Effector CD4-positive, alpha-beta T cell (primary cell): ENCODE measurements around the gene MAGIX.
"Not testable (repeated sequence)": the region's sequence is repeated elsewhere in the genome, so short reads cannot be mapped to it uniquely, and the experiment has no call there.

Experiments
- DNase-seq: peaks from one replicate; pipeline ENCODE4 v3.0.0-alpha.2; 2020

MAGIX gene

GRCh38 chrX:49161632-49162031, 926 bp upstream of the MAGIX start:
- DNase-seq, result no peak

- DNase-seq, result peak; percentile 68
Observed at GRCh38 chrX:49163555-49164419, 1.2 kb downstream of the MAGIX start.

DNA sequence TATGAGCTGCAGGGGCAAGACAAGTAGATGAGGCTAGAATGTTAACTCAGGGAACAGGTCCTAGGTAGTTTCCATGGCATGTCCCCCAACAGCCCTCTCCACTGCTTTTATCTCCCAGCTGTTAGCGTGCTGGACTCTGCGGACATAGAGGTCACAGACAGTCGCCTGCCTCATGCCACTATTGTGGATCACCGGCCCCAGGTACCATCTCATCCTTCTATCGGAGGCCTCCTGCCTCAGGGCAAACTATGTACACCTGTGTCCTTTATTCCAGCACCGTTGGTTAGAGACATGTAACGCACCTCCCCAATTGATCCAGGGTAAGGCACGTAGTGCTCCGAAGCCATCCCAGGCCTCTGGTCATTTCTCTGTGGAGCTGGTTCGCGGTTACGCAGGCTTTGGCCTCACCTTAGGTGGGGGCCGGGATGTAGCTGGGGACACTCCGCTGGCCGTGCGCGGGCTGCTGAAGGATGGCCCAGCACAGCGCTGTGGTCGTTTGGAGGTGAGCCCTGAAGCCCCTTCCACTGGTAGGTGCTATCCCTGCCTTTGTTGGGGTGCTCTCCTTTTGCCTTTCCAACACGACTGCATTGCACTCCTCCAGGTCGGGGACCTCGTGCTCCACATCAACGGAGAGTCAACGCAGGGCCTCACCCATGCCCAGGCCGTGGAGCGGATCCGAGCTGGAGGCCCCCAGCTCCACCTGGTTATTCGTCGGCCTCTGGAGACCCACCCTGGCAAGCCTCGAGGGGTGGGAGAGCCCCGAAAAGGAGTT, 2.2 kb downstream of the MAGIX start:
- no peak for DNase-seq

- peak; percentile 60 for DNase-seq
Observed at GRCh38 chrX:49165901-49166881, 3.6 kb downstream of the MAGIX start.

DNA sequence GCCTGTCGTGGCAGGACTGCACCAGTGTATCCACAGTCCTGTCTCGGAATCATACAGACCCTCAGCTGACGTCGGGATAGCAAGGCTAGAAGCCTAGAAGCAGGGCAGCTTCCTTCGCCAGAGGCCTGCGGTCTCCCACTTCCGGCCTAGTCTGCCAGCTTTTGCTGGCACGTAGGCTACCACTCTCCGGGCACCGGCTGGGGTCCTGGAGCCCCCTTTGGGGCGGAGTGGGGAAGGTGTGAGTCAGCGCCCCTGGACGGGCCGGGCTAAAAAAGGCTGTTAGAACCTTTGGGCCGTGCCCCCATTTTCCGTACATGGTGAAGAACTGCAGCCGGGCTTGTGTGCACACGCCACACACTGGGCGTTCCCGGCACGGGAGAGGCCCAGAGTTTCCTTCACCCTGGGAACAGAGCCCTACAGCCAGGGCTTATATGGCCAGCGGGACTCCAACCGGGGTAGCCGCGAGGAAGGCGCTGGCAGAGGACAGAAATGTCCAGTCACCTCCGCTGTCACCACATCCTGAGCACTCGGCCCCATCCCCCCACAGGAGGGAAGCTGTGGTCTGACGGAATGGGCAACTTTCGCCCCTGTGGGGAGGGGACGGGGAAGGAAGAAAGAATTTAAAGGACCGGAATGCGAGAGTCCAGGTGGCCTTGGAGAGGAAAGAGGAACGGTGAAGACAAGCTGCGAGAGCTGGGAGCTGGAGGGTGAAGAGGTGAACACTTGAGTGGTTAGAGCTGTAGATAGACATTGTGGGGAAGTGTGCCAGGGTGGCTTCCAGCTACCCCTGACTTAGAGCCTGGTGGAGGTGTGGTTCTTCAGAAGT, 4.6 kb downstream of the MAGIX start:
- DNase-seq, result peak; percentile 52

GRCh38 chrX:49167740-49168108, 5.2 kb downstream of the MAGIX start:
- DNase-seq, result no peak

DNA sequence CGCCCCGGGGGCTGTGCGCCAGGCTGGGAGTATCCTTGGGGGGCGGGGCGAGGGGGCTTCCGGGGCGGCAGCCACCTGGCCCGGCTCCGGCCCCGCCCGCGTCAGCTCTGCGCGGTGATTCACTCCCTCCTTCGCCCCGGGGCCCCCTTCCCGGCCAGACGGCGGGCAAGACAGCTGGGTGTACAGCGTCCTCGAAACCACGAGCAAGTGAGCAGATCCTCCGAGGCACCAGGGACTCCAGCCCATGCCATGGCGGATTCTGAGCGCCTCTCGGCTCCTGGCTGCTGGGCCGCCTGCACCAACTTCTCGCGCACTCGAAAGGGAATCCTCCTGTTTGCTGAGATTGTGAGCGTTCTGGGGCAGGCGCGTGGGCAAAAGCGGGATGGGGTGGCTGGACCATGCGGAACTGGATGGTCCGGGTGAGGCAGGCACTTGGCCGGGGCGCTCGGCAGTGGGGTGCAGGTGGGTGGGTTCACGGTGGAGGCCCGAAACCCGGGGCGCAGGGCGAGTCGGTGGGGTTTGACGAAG, 9.3 kb downstream of the MAGIX start, which contains the start of gene PLP2:
PLP2 (plus strand) TSS at position 147 of the 528 bp plus-strand sequence; CDS start at position 250, 103 bp downstream.
- peak; percentile 55 for DNase-seq

- DNase-seq, result peak; percentile 35
Observed at GRCh38 chrX:49172280-49172780, 9.8 kb downstream of the MAGIX start.

DNA sequence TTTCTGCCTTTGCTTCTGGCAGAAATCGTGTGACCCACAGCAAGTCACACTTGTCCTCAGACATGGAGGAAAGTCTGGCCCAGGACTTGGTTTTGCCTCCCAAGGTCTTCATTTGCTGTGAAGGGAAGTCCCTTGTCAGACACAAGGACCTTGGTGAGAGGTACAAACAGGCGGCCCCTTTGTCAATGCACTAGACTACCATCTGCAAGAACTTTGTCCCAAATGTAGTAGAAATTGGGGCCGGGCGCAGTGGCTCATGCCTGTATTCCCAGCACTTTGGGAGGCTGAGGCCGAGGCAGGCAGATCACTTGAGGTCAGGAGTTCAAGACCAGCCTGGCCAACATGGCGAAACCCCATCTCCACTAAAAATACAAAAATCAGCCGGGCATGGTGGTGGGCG, 11.0 kb downstream of the MAGIX start:
- DNase-seq, result not testable (repeated sequence)

- DNase-seq, result no peak
Observed at GRCh38 chrX:49174723-49175122, 12.2 kb downstream of the MAGIX start.

GRCh38 chrX:49175435-49176274, 13.1 kb downstream of the MAGIX start:
- no peak for DNase-seq

DNA sequence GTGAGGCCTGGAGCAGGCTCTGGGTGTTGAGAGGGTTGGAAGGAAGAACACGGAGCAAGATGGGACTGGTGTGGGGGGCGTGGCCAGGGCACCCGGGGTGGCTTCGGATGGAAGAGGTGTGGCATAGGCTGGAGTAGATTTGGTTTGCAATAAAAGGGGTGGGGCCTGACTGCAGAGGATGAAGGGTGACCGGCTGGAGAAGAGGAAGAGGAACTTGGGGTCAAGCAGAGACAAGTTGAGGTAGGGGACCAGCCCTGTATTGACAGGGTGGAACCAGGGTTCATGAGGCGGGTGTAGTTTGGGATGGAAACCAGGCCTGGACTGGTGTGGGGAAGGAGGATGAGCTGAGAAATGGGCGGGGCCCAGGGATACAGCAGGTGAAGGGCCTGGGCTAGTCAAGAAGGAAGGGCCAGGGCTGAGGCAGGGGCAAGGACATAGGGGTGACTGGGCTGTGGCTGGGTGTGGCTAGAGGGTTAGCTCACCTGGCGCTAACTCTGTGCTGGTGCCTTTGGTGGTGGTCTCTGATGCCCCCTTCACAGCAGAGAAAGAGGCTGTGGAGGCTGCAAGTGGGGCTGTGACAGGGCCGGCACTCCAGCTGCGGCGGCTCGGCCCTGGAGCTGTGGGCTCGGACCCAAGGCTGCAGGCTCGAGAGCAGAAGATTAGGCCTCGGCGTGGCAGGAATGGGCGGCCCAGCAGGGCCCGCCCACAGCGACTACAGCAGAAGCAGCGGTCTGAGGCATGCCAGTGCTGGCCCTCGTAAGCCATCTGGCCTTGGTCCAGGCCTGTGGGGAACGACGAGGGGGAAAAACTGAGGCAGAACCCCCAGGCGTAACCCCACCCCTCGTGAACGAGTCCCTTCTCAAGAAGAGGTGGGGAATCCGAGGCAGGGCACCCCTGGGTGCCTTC, 14.1 kb downstream of the MAGIX start:
- no peak for DNase-seq

DNA sequence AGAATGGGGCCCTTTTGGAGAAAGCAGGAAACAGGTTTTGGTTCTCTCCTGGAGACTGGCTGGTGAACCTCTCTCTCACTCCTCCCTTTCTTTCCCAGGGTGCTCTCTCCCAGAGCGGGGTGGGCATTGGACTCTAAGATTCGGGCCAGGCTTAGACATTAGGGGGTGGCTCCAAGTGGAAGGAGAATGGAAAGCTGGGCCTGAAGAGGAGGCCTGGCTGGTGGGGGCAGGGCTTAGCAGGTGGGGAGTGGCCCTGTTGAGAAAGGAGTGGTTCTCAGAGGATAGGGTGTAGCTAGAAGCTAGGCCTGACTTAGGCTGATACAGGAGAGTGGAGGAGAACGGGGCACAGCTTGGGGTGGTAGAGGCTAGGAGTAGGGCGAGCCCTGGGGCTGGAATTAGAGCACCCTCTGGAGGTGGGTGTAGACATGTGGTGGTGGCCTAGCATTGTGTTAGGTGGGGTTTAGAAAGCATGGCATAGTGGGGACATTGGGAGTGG, 14.8 kb downstream of the MAGIX start:
- no peak for DNase-seq

DNA sequence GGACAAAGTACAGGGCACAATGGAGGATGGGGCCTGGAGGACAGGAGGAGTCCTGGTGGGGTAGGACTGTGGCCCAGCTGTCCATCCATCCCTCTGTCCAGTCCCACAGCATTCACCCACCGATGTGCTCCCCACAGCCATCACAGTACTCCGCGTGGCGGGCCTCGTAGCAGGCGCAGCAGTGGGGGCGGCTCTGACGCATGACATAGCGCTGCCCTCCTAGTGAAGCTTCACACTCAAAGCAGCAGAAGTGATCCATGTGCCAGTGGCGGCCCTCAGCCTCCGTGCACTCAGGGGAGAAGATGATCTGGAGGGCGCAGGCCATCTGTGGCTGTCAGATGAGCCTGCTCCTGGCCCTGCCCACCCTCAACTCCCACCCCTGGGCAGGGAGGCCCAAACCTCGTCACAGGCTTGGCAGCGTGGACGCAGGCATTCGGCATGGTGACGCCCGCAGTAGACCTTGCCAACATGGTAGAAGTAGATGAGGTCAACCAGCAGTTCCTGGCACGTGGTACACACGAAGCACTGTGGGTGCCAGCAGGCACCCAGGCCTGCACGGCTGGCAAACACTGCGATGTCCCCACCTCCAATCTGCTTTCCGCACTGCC, 15.4 kb downstream of the MAGIX start:
- no peak for DNase-seq

DNA sequence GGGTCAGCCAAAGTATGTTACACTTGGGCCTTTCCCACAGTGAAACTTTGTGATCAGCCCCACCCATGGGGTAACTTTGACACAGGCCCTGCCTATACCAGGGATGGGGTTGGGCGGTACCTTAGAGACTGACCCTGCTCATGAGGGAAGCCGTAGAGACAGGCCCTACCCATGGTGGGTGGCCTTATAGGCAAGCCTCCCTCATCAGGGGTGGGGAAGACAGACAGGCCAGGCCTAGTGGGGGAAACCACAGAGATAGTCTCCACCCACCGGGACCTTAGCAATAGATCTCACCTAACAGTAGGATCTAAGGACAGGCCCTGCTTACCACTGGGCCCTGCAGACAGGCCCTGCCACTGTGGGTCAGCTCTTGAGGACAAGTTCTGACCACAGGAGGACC, 16.0 kb downstream of the MAGIX start:
- no peak for DNase-seq

GRCh38 chrX:49179358-49179757, 16.8 kb downstream of the MAGIX start:
- DNase-seq, result no peak

DNA sequence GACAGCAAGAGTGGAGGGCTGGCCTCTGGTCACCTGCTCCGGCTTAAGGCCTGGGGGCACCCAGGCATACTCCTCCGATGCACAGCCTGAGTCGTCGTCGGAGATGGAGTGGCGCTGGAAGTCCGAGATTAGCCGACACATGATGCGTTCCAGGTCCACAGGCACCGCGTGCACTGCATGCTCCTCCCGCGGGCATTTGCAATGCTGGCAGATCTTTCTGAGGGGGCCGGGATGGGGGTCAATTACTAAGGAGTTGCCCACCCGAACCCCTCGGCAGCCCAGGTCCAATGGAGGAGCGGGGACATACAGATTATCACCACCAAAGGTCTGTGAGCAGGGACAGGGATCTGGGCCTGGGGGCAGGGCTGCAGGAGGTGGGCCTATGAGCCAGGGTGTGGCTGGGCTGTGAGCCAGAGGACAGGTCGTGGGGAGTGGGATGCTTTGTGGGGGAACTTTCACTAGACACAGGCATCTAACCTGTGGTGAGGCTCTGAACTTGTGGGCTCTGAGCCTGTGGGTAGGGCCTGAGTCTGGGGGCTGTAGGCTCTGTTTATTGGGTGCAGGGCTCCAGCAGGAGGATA, 21.2 kb downstream of the MAGIX start:
- DNase-seq, result no peak
